Neural progenitor cell (in vitro differentiated cells): Measurements from ENCODE around the gene ANK3.

Experiments used
- EZH2 ChIP-seq: fragments of 200-600 bp; sonication (generic); IDR thresholded peaks from 2 replicates; pipeline ENCODE4 v1.6.1; 2017; ENCODE audit warnings: antibody characterized with exemption, mild to moderate bottlenecking, moderate library complexity
- EZH2phosphoT487 ChIP-seq: fragments of 200-600 bp; sonication (generic); IDR thresholded peaks from 2 replicates; pipeline ENCODE4 v1.6.1; 2017; ENCODE audit warnings: antibody characterized with exemption
- TF ChIP-seq, protein P1 (sequence below): fragments of 200-600 bp; sonication (generic); IDR thresholded peaks from 2 replicates; pipeline ENCODE4 v1.5.1; 2017; ENCODE audit warnings: antibody characterized with exemption, mild to moderate bottlenecking

DNA sequence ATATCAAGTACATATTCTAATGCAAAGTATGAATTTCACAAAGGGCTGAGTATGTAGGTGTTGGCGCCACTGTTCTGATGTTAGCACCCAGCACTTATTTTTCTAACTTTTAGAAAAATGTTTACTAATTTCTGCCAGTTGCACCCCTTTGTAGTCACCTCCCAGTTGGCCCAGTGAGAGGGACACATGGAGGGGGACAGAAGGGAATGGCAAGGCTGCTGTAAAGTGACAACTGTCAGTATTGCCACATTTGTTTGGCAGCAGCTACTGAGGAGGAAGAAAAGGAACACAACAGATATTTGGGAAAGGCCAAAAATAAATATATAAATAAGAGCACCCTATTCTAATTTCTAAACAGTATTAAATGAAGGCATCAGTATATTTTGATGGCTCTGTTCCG lies 57.3 kb downstream of the ANK3 start:
- TF ChIP-seq EZH2phosphoT487 (no peak), EZH2 (no peak)
- TF ChIP-seq, protein P1, sequence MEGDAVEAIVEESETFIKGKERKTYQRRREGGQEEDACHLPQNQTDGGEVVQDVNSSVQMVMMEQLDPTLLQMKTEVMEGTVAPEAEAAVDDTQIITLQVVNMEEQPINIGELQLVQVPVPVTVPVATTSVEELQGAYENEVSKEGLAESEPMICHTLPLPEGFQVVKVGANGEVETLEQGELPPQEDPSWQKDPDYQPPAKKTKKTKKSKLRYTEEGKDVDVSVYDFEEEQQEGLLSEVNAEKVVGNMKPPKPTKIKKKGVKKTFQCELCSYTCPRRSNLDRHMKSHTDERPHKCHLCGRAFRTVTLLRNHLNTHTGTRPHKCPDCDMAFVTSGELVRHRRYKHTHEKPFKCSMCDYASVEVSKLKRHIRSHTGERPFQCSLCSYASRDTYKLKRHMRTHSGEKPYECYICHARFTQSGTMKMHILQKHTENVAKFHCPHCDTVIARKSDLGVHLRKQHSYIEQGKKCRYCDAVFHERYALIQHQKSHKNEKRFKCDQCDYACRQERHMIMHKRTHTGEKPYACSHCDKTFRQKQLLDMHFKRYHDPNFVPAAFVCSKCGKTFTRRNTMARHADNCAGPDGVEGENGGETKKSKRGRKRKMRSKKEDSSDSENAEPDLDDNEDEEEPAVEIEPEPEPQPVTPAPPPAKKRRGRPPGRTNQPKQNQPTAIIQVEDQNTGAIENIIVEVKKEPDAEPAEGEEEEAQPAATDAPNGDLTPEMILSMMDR = no peak
